ENCODE results near the gene DAP.
"Not testable (repeated sequence)": the region's sequence is repeated elsewhere in the genome, so short reads cannot be mapped to it uniquely, and the experiment has no call there.

DAP gene

DNA sequence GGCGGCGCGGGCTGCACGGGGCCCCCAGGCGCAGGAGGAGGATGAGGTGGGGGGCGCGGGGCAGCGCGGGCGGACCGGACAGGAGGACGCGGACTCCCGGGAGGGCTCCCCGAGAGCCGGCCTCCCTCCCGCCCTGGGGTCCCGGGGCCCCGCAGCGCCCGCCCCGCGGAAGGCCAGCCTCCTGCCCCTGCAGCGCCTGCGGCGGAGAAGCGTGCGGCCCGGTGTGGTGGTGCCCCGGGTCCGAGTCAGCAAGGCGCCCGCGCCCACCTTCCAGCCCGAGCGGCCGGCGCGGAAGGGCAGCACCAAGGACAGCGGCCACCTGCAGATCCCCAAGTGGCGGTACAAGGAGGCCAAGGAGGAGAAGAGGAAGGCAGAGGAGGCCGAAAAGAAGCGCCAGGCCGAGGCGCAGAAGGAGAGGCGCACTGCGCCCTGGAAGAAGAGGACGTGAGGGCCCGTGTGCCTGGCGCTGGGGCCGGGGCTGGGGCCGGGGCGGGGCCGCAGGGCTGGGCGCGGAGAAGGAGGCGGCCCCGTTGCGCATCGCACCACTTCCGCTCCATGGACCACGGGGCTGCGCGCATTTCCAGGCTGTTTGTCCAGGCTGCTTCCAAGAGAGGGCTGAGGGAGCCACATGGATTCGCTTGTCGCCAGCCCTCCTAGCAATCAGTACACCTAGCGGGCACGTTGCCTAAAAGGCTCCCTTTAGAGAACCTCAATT lies 111.2 kb downstream of the DAP start:
- DNase-seq = no peak

DNA sequence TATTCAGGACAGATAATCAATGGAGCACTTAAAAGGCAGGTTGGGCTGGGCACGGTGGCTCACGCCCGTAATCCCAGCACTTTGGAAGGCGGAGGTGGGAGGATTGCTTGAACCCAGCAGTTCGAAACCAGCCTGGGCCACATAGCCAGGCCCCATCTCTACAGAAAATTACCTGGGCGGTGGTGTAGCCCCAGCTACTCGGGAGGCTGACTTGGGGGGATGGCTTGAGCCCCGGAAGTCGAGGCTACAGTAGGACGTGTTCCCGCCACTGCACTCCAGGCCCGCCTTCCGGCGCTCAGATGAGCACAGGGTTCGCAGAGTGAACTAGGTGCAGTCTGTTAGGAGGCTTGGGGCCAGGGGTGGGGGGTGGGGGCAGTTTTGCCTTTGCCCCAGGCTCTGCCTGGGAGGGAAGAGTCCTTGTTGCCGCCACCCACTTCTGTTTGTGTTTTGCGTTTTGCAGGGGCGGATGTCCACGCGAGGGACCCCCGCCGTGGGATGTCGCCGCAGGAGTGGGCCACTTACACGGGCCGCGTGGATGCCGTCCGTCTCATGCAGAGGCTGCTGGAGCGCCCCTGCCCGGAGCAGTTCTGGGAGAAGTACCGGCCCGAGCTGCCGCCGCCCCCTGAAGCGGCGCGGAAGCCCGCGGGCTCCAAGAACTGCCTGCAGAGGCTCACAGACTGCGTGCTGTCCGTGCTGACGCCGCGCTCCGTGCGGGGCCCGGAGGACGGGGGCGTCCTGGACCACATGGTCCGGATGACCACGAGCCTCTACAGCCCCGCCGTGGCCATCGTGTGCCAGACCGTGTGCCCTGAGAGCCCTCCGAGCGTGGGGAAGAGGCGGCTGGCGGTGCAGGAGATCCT lies 112.0 kb downstream of the DAP start:
- DNase-seq = no peak

DNA sequence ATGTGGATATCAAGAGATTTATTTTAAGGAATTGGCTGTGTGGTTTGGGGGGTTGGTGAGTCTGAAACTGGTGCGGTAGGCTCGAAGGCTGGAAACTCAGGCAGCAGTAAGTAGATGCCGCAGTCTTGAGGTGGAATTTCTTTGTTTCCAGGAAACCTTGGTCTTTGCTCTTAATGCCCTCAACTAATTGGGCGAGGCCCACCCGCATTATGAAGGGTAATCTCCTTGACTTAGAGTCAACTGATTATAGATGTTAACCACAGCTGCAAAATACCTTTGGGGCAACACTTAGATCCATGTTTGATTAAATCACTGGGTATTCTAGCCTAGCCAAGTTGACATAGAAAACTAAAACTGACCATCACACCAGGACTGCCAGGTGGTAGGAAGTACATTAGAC lies 113.4 kb downstream of the DAP start:
- no peak for DNase-seq

DNA sequence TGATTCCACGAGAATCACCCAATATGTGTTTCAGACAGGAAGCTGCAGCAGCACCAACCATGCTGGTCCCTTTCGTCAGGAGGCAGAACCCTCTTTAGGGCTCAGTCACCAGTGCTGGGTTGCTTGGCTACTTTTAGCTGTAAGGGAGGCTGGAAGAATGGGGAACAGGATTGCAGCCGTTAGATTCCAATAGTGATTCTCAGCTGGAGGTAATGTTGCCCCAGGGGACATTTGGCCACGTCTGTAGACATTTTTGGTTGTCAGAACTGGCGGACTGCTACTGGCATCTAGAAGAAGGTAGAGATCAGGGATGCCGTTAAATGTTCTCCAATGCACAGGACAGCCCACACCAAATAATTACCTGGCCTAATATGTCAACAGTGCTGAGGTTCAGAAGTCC lies 115.4 kb downstream of the DAP start:
- DNase-seq = no peak

DNA sequence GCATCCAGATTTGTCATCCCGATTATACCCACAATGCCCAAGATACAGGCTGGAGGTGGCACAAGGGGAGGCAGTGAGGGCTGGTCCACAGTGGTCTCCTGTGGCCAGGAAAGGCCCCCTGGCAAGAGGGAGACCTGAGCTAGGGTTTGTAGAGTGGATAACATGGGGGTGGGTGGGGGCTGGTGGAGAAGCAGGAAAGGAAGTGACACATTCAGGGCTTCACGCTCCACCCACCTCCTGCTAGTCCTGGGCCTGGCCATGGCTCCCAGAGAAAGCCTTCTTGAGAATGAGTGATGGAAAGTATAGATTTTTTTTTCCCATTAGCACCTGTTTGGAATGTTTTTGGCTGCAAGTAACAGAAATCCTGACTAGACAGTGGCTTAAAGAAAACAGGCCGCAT lies 115.9 kb downstream of the DAP start:
- DNase-seq = no peak

DNA sequence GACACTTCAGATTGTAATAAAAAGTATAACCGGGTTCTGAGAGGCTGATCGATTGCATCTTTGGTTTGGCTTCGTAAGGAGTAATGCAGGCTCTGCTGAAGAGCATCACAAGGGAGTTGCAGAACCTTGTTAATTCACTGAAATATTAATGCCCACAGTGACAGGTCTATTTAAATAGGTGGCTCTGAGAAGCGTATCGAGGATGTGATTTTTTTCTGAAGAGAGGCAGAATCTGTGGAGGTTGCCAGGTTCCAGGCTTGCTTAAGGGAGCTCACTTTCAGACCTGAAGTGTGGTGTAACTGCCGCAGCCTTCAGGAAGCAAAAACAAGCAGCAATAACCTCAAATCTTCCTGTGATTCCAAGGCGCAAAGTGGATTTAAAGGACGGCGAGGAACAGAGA lies 116.8 kb downstream of the DAP start:
- no peak for DNase-seq

DNA sequence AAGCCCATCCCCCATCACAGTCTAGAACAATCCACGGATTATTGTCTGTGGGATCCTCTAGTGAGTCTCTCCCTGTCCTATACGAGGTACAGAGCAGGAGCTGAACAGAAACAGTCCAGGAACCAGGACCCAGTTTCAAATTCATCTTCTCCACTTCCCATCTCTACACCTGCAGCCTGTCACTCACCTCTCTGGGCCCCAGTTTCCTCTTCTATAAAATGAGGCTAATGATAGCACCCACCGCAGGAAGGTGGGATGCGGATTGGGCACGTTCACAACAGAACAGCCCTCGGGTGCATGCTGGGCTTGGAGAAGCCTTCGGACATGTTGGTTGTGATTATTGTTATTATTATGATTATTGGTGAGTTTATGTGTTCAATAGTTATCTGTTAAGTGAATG lies 118.7 kb downstream of the DAP start:
- no peak for DNase-seq

DNA sequence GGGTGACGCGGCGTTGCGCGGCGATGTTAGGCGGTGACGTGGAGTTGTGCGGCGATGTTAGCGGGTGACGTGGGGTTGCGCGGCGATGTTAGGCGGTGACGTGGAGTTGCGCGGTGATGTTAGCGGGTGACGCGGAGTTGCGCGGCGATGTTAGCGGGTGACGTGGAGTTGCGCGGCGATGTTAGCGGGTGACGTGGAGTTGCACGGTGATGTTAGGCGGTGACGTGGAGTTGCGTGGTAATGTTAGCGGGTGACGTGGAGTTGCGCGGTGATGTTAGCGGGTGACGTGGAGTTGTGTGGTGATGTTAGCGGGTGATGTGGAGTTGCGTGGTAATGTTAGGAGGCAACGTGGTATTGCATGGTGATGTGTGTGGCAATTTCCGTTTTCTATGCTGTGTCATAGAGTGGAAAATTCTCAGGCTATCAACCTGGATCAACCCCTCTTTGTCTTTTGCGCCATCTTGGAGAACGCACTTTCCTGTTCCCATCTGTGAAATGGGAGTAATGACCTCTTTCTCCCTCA lies 121.1 kb downstream of the DAP start:
- no peak for DNase-seq

DNA sequence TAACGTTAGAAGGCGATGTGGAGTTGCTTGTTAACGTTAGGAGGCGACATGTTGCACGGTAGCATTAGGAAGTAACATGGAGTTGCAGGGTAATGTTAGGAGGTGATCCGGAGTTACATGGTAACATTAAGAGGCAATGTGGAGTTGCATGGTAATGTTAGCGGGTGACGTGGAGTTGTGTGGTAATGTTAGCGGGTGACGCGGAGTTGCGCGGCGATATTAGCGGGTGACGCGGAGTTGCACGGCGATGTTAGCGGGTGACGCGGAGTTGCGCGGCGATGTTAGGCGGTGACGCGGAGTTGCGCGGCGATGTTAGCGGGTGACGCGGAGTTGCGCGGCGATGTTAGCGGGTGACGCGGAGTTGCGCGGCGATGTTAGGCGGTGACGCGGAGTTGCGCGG lies 122.3 kb downstream of the DAP start:
- not testable (repeated sequence) for DNase-seq

DNA sequence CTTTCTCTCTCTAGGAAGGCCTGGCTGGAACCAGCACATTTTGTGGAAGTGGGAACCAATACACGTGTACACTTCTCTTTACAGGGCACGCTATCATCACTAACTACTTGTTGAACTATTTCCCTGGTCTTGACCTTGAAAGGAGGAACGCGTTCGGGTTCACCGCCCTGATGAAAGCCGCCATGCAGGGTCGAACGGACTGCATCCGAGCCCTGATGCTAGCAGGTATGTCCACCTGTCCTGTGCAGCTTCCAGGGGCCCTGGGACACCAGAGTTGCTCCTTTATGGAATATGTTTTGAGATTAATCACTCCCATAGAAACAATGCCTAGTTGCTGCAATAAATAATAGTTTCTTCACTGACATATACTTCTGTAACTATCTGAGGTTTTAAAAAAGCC lies 123.1 kb downstream of the DAP start:
- DNase-seq = no peak

DNA sequence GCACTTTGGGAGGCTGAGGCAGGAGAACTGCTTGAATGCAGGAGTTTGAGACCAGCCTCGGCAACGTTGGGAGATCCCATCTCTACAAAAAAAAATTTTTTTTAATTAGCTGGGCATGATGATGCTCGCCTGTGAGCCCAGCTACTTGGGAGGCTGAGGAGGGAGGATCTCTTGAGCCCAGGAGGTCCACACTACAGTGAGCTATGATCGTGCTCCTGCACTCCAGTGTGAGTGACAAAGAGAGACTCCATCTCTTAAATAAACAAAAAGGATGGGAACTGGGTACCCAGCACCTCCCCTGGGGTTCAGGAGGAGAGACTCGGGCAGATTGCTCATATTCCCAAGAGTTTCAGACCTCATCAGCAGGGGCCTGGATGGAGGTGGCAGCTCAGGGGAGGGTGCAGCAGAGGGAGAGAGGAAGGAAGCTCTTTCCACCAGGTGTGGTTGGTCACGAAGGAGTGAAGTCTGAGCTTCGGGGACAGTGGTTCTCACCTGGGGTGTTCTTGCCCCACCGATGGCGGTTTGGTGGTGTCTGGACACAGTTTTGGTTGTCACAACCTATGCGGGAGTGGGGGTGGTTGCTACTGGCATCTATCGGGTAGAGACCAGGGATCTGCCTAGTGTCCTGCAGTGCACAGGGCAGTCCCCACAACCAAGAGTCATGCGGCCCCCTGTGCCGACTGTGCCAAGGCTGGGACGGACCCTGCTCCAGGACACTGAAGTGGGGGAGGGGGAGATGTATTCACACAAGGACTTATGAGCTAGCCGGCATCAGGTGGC lies 124.5 kb downstream of the DAP start:
- DNase-seq = no peak

DNA sequence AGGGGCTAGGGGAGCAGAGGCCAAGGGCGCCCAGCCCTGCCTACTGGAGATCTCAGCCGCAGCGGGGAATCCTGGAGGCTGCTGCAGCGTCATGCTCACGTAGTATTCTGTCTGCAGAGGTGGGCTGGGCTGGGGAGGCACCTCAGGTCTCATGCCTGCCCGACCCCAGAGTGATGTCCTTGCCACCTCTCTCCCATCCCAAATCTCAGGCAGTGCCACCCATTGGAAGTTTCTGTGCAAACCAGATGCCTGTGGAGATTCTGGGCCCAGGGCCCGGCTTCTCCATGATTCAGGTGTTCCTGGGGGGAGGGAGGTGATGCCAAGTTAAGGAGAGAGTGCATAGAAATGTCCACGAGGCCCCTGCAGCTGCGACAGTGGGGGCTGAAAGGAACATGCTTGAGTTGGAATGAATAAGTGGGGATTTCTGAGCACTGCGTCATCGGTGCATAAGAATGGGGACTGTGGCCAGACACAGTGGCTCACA lies 125.1 kb downstream of the DAP start:
- DNase-seq = no peak

DNA sequence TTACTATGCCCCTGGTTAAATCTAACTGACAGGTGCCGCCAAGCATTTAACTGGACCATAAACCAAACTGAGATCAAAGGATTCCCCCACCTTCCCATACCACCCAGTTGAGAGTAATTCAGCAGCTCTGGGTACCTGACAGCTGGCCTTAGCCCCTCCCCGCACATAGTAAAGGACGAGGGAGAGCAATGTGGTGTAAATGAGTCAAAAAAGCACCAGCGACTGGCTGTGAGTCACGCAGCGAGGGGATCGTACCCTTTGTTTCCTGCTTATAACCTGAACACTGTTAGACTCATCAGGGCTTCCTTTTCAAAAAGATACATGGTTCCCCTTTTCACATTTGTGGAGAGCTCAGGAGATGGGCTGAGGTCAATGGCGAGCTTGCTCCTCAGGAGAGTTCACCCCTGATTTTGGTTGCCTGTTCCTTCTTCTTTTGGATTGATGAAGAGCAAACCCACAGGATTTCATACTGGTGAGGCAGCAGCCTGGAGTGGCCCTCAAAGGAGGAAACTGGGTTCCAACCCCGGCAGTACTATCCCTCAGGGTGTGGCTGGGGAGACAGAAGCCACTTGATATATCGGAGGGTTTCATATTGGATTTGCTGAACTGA lies 125.7 kb downstream of the DAP start:
- DNase-seq = no peak

DNA sequence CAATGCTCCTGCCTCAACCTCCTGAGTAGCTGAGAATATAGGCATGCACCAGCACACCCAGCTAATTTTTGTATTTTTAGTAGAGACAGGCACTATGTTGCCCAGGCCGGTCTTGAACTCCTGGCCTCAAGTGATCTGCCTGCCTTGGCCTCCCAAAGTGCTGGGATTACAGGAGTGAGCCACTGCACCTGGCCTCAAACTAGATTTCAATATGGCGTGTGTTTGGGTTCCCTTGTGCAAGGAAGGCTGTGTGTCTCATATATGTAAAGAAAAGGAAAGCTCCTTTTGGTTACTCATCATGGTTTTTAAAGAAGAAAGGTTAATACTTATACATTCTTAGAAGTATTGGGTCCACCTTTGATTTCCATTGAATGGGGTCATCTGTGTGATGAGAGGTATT lies 126.5 kb downstream of the DAP start:
- DNase-seq = no peak

DNA sequence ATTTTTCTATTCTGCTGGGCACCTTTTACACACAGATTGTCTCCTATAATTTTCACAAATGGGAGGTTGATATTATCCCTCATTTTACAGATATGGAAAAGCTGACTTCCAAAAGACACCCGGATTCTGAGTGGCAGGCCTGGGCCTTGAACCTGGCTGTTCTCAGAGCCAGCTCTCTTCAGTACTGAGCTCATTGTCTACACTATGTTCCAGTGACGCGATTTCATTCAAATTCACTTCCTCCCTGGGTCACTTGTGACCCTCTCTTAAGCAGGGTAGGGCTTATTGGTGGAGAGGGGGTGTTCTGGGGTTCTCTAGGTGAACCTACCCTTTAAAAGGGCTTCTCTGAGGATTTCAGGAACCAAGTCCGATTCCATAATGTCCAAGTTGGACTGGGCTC lies 127.0 kb downstream of the DAP start:
- DNase-seq = no peak

DNA sequence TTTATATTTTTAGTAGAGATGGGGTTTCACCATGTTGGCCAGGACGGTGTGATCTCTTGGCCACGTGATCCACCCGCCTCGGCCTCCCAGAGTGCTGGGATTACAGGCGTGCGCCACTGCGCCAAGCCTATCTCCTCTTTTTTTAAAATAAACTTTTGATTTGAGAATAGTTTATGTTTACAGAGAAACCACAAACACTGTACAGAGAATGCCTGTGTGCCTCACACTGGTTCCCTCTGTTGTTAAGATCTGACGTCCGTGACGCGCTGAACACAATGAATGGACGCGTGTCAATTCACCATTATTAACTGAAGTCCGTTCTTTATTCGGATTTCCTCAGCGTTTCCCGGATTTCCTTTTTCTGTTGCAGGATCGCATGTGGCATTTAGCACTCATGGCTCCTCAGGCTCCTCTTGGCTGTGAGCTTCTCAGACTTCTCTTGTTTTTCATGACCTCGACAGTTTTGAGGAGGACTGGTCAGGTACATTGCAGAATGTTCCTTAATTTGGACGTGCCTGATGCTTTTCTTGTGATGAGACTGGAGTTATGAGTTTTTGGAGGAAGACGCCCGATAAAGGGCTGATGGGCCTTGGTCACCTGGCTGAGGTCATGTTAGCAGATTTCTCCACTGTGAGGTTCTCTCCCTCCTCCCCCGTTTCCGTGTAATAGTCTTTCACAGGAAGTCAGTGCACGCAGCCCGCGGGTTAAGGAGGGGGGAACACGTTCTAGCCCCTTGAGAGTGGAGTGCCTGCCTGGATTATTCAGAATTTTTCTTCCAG lies 127.6 kb downstream of the DAP start:
- no peak for DNase-seq

DNA sequence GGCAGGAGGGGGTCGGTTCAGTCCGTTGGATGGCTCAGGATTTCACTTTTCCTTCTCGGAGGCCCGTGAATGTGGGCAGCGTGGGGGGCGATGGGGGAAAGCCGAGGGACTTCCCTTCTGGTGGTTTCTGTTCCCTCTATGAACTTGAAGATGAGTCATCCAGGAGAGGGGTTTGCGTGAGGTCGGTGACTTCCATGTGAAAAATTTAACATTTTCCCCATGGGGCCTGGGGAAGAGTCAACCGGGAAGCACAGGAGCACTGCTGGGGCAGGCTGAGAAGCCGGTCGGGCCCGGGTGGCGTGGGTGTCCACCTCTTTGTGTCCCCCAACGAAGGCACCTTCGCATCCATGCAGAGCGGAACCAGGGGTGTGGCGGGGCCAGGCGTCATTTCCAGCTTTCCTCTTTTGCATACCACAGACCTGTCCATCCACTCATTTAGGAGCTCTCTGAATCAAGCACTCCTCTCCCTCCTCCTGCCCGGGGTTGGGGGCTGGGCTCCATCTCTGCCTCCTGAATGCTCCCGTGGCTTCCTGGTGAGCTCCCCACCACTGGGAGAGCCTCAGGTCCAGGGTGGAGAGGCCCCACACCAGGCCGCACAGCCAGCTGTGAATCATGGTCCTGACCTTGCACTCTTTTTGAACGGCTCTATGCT lies 128.8 kb downstream of the DAP start:
- DNase-seq = no peak

DNA sequence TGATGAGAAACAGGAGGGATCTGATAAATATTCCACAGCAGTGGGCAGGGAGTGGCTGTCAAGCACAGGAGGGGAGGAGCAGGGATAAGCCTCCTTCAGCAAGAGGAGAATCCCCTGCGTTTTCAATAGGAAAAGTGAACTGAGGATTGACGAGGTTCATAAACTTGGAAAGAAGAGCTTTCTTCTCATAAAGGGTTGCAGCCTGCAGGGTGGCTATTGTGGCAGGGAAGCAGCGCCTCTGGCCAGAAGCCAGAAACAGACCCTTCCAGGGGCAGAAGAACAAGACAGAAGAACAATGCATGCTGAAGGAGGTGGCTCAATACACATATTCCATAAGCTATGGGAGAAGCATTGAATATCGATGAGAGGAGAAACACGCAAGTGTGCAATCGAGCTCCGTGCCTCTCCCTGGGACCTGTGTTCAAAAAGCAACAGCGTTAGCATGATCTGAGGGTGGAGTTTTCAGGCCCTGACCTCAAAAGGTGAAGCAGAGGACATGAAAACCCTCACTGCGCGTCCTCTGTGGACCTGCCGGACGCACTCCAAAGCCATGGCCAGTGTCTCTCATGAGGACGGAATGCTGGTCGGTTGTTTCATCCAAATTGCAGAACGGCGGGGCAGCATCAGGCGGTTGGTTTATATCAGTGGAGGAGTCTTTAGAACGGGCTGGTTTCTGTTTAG lies 129.6 kb downstream of the DAP start:
- no peak for DNase-seq

DNA sequence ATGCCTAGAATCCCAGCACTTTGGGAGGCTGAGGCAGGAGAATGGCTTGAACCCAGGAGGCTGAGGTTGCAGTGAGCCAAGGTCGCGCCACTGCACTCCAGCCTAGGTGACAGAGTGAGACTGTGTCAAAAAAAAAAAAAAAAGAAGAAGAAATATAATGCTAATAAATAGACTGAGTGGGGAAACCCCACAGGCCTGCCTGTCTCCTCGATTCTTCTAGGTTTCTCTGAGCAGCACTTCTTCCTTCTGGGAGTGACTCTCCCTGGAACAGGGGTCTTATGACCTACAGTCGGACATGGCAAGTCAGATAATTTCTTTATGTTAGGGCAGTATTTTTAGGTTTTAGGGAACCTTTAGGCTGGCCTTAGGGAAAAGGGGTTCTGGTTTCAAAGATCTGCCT lies 130.3 kb downstream of the DAP start:
- DNase-seq = not testable (repeated sequence)

DNA sequence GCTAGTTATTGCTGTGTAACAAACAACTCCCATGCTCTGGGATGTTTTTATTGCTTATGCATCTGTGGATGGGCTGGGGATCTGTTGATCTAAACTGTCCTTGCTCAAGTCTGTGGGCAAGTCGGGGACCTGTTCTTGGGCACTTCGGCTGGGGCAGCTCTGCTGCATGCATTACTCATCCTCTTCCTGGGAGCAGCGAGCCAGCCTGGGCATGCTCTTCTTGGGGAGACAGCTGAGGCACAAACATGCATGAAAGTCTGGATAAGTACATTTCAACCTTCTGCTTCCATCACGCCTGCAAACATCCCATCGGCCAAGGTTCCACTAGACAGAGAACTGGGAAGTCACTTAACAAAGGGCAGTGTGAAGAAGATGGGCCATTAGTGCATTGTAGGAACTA lies 130.9 kb downstream of the DAP start:
- DNase-seq = no peak

DNA sequence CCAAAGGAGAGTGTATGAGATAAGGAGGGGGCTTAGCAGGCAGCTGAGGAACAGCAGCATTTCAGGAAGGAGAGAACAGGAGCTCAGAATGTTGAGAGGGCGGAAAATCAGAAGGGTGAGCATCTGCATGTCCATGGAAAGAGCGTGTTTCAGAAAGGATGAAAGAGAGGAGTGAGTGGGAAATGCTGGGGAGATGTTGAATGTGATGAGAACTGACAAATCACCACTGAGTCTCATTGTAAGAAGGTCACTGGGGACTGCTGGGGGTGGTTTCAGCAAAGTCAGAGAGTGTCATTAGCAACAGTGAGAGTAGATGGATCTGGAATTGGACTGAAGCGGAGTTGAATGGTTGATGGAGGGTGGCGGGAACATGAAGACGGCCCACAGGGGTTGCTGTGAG lies 131.4 kb downstream of the DAP start:
- DNase-seq = no peak

All from cerebellar nuclear complex (tissue), 1 donor.